UCSD-AML1 (cell line): ENCODE measurements around the gene PNPLA2.

Source experiments
- DNase-seq: peaks from one replicate; lab custom pipeline; 2025; ENCODE audit not compliant: unreplicated experiment; lab: John Stamatoyannopoulos, UW

The PNPLA2 gene

GRCh38 chr11:816433-816779, 2.3 kb upstream of the PNPLA2 start:
- DNase-seq = no peak

- peak; percentile 92 for DNase-seq
Measured at GRCh38 chr11:819129-819931, 616 bp downstream of the PNPLA2 start.

DNA sequence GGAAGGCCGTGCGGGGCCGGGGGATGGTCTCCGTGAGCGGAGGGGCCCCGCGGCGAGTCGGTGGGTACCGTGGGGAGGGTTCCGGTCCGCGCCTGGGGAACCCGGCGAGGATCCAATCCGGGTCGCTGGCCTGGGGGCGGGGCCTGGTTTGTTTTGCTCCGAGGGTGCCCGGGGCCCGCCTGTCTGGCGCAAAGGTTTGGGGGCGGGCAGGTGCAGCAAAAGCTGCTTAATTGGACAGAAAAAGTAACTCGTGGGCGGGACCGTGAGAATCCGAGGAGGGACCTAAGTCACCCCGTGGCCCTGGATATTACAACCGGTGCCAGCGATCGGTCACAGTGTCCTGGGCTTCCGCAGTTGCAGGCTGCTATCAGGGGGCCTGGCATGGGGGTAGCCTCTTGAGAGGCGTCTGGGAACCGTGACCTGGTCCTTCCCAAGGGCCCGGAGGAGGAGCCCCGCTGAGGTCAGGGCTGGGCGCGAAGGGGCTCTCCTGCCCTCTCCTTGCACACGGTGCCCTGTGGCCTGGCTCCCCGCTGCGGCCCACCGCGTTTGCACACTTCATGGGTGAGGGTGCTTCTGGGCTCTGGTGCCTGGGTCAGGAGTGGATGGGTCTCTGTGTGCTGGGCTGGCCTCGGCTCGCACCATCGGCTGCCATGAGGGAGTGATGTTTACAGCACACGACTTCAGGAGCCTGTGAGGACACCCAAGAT, 1.4 kb downstream of the PNPLA2 start:
- peak; percentile 90 for DNase-seq

- DNase-seq = no peak
Measured at GRCh38 chr11:820655-821511, 2.2 kb downstream of the PNPLA2 start.

DNA sequence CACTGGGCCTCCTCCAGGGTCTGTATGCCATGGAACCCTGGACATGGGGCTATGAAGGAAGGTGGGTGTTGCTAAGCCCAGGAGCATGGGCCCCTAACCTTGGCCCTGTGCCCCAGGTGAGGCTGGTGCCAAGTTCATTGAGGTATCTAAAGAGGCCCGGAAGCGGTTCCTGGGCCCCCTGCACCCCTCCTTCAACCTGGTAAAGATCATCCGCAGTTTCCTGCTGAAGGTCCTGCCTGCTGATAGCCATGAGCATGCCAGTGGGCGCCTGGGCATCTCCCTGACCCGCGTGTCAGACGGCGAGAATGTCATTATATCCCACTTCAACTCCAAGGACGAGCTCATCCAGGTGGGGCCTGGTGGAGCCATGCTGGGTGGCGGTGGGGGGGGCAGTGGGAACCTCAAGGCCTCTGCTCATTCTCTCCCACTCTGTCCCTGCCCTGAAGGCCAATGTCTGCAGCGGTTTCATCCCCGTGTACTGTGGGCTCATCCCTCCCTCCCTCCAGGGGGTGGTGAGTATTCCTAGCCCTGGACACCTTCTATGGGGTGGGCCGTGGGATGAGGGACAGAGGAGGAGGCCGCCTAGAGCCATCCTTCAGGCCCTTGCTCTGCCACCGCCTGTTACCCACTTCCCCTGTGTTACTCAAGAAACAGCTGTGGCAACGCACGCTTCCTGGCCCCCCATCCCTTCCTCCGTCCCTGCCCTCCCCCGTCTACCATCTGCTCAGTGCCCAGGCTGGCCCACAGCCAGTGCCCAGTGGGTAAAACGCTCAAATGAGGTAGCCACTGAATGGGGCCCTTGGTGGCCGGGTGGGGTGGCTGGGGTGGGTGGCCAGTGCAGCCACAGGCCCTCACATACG, 3.0 kb downstream of the PNPLA2 start:
- DNase-seq = no peak

GRCh38 chr11:823441-824291, 5.0 kb downstream of the PNPLA2 start:
- DNase-seq = no peak

GRCh38 chr11:824292-824880, 5.7 kb downstream of the PNPLA2 start:
- DNase-seq = no peak

- DNase-seq = no peak
Measured at GRCh38 chr11:824942-825341, 6.2 kb downstream of the PNPLA2 start.

GRCh38 chr11:825366-826226, 6.9 kb downstream of the PNPLA2 start:
- DNase-seq = no peak

- DNase-seq = no peak
Measured at GRCh38 chr11:826227-826621, 7.5 kb downstream of the PNPLA2 start.

DNA sequence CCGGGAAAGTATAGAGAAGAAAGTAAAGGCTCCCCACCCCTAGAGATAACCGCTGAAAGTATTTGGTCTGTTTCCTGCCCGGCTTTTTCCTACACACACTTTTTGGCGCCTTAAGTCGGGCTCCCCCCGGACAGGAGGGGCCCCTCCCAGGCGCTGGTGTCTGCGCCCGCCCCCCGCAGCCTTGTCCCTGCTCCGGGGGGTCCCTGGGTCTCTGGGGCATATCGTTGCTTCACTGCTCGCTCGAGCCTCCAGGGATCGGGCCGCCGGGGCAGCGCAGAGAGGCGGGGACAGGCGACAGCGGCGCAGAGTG, 8.1 kb downstream of the PNPLA2 start:
- no peak for DNase-seq

GRCh38 chr11:827146-827896, 8.6 kb downstream of the PNPLA2 start:
- DNase-seq = peak; percentile 67

DNA sequence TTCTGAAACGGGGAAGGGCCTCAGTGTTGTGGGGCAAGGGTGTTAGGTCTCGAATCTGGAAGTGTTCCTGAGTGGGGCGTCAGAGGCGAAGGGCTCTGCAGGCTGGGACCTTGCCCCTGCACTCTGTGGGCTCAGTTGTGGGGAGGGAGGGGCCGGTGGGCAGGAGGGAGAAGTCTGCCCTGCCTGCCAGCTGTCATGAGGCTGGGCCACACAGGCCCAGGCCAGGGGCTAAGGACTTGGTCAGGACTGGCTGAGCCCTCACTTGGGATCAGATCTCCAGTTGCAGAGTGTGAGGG, 9.1 kb downstream of the PNPLA2 start, which contains the start of gene CRACR2B:
CRACR2B (plus strand) TSS at position 23 of the 296 bp plus-strand sequence. CDS start 689 bp downstream, outside the sequence.
- DNase-seq = no peak

DNA sequence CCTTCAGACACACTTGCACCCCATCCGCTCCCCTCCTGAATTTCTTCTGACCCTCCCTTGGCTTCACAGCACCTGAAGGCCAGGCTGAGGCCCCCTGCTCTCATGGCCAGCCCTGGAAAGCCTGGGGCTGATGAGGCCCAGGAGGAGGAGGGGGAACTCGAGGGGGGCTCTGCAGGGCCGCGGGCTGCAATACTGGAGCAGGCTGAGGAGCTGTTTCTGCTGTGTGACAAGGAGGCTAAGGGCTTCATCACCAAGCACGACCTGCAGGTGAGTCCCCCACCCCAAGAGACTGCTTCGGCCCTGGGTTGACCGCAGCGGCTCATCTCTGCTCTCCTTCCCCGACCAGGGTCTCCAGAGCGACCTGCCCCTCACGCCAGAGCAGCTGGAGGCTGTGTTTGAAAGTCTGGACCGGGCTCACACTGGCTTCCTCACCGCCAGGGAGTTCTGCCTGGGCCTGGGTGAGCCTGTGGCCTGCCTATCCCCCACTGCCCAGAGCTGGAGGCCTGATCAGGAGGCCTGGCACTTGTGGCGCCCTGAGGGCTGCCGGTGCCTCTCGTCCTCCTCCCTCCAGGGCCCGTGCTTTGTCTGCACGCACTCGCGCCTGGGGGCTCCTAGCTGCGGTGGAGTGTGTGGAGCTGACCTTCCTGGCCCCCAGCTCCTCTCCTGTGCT, 9.9 kb downstream of the PNPLA2 start:
- DNase-seq = no peak

DNA sequence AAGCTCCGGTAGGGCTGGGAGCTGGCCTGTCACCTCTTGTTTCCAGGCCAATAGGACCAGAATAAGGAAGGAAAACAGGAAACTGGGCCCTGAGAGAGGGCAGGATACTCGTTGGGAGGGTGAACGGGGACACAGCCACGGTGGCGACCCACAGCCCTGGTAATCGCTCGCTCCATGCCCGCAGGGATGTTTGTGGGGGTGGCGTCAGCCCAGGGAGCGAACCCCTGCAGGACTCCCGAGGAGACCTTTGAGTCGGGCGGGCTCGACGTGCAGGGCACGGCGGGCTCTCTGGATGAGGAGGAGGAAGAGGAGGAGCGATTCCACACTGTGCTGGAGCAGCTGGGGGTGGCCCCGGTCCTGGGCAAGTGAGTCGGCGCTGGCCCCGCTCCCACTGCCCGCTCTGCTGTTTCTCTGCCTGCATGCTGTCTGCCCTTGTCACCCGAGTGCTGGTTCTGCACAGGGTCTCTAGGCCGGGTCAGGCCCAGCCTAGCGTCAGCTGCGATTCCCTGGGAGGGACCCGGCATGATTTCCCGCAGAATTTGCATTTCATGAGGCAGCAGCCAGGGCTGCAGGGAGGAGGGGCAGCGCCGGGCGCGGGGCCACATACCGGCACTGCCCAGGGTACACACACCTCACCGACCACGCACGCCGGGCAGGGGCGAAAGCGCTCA, 10.6 kb downstream of the PNPLA2 start:
- peak; percentile 68 for DNase-seq

DNA sequence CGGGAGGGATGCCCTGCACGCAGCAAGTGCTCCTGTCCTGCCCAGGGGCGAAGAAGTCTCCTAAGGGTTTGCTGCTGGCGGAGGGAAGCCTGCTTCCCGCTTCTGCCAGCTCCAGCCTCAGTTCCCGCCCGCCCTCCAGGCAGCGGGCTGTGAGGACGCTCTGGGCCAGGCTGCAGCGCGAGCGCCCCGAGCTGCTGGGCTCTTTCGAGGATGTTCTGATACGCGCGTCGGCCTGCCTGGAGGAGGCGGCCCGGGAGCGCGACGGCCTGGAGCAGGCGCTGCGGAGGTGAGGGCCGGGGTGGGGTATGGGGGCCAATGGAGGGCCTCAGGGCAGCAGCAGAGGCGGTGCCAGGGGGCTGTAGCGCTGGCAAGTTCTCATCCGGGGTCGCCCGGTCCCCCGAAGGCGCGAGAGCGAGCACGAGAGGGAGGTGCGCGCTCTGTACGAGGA, 11.2 kb downstream of the PNPLA2 start:
- DNase-seq = no peak
